HepG2 (cell line): Measurements from ENCODE around the gene ACAA2. TPM values are rescaled to one million over a fixed set of nuclear protein-coding genes. Genes with fewer than 3 reads are reported as not detected.

Experiments
- DNMT1 ChIP-seq: sonication (generic); formaldehyde crosslinking; IDR thresholded peaks from 2 replicates; pipeline ENCODE4 v1.5.1; 2020; ENCODE audit warnings: mild to moderate bottlenecking, missing genetic modification reagents
- FLYWCH1 ChIP-seq: sonication (generic); formaldehyde crosslinking; IDR thresholded peaks from 2 replicates; pipeline ENCODE4 v1.8.1; 2023; ENCODE audit warnings: mild to moderate bottlenecking, missing genetic modification reagents
- GATA4 ChIP-seq: sonication (generic); IDR thresholded peaks from 2 replicates; pipeline ENCODE4 v1.6.1; 2016; ENCODE audit warnings: antibody characterized with exemption, low read depth, borderline replicate concordance
- RNF2 ChIP-seq: fragments of 450-650 bp; conservative IDR thresholded peaks from 2 replicates; pipeline ENCODE4 v1.6.1; 2016; ENCODE audit warnings: low read depth
- SALL2 ChIP-seq: sonication (generic); formaldehyde crosslinking; IDR thresholded peaks from 2 replicates; pipeline ENCODE4 v1.8.1; 2023; ENCODE audit warnings: mild to moderate bottlenecking, missing genetic modification reagents, inconsistent platforms
- SIX1 ChIP-seq: sonication (generic); formaldehyde crosslinking; IDR thresholded peaks from 2 replicates; pipeline ENCODE4 v1.4.0; 2020; ENCODE audit warnings: missing genetic modification reagents, borderline replicate concordance
- SP4 ChIP-seq: sonication (generic); formaldehyde crosslinking; IDR thresholded peaks from 2 replicates; pipeline ENCODE4 v1.8.1; 2023; ENCODE audit warnings: mild to moderate bottlenecking, missing genetic modification reagents
- ZBTB8A ChIP-seq: sonication (generic); formaldehyde crosslinking; IDR thresholded peaks from 2 replicates; pipeline ENCODE4 v1.4.0; 2020; ENCODE audit warnings: mild to moderate bottlenecking, low read depth, missing genetic modification reagents, borderline replicate concordance
- ZFYVE20 ChIP-seq: sonication (generic); formaldehyde crosslinking; IDR thresholded peaks from 2 replicates; pipeline ENCODE4 v1.8.0; 2023; ENCODE audit warnings: low read depth, mild to moderate bottlenecking, moderate library complexity, missing genetic modification reagents, borderline replicate concordance
- ZKSCAN5 ChIP-seq: sonication (generic); formaldehyde crosslinking; IDR thresholded peaks from 2 replicates; pipeline ENCODE4 v1.5.1; 2020; ENCODE audit warnings: mild to moderate bottlenecking, missing genetic modification reagents
- ZNF253 ChIP-seq: sonication (generic); formaldehyde crosslinking; IDR thresholded peaks from 2 replicates; pipeline ENCODE4 v1.8.0; 2022; ENCODE audit warnings: mild to moderate bottlenecking, missing genetic modification reagents, borderline replicate concordance
- ZNF329 ChIP-seq: sonication (generic); formaldehyde crosslinking; IDR thresholded peaks from 2 replicates; pipeline ENCODE4 v1.9.0; 2021; ENCODE audit warnings: low read depth, mild to moderate bottlenecking, missing genetic modification reagents
- ZNF431 ChIP-seq: sonication (generic); formaldehyde crosslinking; IDR thresholded peaks from 2 replicates; pipeline ENCODE4 v1.9.0; 2022; ENCODE audit warnings: missing genetic modification reagents, low read depth, mild to moderate bottlenecking, borderline replicate concordance
- ZNF746 ChIP-seq: sonication (generic); formaldehyde crosslinking; IDR thresholded peaks from 2 replicates; pipeline ENCODE4 v1.8.0; 2022; ENCODE audit warnings: mild to moderate bottlenecking, missing genetic modification reagents
- ZNF768 ChIP-seq: sonication (generic); formaldehyde crosslinking; IDR thresholded peaks from 2 replicates; pipeline ENCODE4 v1.4.0; 2020; ENCODE audit warnings: missing genetic modification reagents
- ZNF792 ChIP-seq: IDR thresholded peaks from 2 replicates; pipeline ENCODE4 v1.6.1; 2016
- polyA plus RNA-seq, 8 experiments: library from polyadenylated mRNA; depleted of rRNA in 3 of 8; stranded (reverse) in 7 of 8; unstranded in 1 of 8; fragments of >200 nt; fragmentation: Illumina TruSeq in 4 of 8; extraction: Trizol in 4 of 8; gene quantifications; 2 replicates each; pipeline versions ENCODE4 v1.2.1 to v1.2.3, GENCODE V29; 2011 to 2016; ENCODE audit warnings: low read depth in 4 of 8, missing spikeins in 1 of 8, mixed read lengths in 1 of 8; ENCODE audit not compliant: insufficient read depth in 1 of 8
- total RNA-seq, 5 experiments: library from RNA; depleted of rRNA; stranded (reverse); fragments of >200 nt; fragmentation: Illumina TruSeq; extraction: Trizol; gene quantifications; 2 replicates each; pipeline ENCODE4 v1.2.3, GENCODE V29; 2016; ENCODE audit warnings: low read depth in 1 of 5
- TF ChIP-seq, protein P1 (sequence below): sonication (generic); formaldehyde crosslinking; conservative IDR thresholded peaks from 2 replicates; pipeline ENCODE4 v1.4.0; 2020; ENCODE audit warnings: missing genetic modification reagents
- TF ChIP-seq, protein P2 (sequence below): sonication (generic); formaldehyde crosslinking; conservative IDR thresholded peaks from 2 replicates; pipeline ENCODE4 v1.8.0; 2022; ENCODE audit warnings: missing genetic modification reagents
- TF ChIP-seq, protein P3 (sequence below): sonication (generic); formaldehyde crosslinking; IDR thresholded peaks from 2 replicates; pipeline ENCODE4 v1.4.0; 2020; ENCODE audit warnings: missing genetic modification reagents
- TF ChIP-seq, protein P4 (sequence below): sonication (generic); formaldehyde crosslinking; IDR thresholded peaks from 2 replicates; pipeline ENCODE4 v1.4.0; 2020; ENCODE audit warnings: missing genetic modification reagents
- TF ChIP-seq, protein P5 (sequence below): sonication (generic); formaldehyde crosslinking; IDR thresholded peaks from 2 replicates; pipeline ENCODE4 v1.4.0; 2020; ENCODE audit warnings: low read depth, mild to moderate bottlenecking, missing genetic modification reagents

Gene ACAA2
- total and polyA plus RNA-seq, 2 of the 13 experiments (the other 11 are each of a cell fraction or from before 2014, with no cell fraction given), result 51.6 to 182 TPM

DNA sequence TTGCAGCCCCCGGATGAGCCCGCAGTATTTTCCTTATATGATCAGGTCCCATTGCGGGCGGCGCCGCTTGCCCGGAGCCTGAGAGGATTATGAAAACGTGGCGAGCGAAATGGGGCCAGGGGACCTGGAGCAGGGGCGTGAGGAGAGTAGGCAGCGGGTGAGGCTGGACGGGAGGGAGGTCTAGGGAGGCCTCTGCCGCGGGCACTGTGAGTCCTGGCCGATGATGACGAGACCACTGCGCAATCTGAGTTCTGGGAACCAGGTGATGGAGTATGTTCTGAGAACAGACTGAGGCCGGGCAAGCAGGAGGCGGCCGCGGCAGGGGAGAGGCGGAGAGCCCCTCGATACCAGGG lies 790 bp upstream of the ACAA2 start (continued):
- TF ChIP-seq, protein P1, sequence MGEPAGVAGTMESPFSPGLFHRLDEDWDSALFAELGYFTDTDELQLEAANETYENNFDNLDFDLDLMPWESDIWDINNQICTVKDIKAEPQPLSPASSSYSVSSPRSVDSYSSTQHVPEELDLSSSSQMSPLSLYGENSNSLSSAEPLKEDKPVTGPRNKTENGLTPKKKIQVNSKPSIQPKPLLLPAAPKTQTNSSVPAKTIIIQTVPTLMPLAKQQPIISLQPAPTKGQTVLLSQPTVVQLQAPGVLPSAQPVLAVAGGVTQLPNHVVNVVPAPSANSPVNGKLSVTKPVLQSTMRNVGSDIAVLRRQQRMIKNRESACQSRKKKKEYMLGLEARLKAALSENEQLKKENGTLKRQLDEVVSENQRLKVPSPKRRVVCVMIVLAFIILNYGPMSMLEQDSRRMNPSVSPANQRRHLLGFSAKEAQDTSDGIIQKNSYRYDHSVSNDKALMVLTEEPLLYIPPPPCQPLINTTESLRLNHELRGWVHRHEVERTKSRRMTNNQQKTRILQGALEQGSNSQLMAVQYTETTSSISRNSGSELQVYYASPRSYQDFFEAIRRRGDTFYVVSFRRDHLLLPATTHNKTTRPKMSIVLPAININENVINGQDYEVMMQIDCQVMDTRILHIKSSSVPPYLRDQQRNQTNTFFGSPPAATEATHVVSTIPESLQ (CRISPR knock-in tag), result no peak
- no peak for TF ChIP-seq ZNF253 (CRISPR knock-in tag)
- TF ChIP-seq, protein P2, sequence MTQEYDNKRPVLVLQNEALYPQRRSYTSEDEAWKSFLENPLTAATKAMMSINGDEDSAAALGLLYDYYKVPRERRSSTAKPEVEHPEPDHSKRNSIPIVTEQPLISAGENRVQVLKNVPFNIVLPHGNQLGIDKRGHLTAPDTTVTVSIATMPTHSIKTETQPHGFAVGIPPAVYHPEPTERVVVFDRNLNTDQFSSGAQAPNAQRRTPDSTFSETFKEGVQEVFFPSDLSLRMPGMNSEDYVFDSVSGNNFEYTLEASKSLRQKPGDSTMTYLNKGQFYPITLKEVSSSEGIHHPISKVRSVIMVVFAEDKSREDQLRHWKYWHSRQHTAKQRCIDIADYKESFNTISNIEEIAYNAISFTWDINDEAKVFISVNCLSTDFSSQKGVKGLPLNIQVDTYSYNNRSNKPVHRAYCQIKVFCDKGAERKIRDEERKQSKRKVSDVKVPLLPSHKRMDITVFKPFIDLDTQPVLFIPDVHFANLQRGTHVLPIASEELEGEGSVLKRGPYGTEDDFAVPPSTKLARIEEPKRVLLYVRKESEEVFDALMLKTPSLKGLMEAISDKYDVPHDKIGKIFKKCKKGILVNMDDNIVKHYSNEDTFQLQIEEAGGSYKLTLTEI (CRISPR knock-in tag), result no peak
- no peak for TF ChIP-seq ZNF768 (CRISPR knock-in tag)
- no peak for TF ChIP-seq ZNF329
- no peak for TF ChIP-seq ZBTB8A (CRISPR knock-in tag)
- no peak for TF ChIP-seq ZNF746
- TF ChIP-seq FLYWCH1 (CRISPR knock-in tag), result no peak
- TF ChIP-seq, protein P3, sequence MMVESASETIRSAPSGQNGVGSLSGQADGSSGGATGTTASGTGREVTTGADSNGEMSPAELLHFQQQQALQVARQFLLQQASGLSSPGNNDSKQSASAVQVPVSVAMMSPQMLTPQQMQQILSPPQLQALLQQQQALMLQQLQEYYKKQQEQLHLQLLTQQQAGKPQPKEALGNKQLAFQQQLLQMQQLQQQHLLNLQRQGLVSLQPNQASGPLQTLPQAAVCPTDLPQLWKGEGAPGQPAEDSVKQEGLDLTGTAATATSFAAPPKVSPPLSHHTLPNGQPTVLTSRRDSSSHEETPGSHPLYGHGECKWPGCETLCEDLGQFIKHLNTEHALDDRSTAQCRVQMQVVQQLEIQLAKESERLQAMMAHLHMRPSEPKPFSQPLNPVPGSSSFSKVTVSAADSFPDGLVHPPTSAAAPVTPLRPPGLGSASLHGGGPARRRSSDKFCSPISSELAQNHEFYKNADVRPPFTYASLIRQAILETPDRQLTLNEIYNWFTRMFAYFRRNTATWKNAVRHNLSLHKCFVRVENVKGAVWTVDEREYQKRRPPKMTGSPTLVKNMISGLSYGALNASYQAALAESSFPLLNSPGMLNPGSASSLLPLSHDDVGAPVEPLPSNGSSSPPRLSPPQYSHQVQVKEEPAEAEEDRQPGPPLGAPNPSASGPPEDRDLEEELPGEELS, result no peak
- TF ChIP-seq RNF2, result no peak
- TF ChIP-seq, protein P4, sequence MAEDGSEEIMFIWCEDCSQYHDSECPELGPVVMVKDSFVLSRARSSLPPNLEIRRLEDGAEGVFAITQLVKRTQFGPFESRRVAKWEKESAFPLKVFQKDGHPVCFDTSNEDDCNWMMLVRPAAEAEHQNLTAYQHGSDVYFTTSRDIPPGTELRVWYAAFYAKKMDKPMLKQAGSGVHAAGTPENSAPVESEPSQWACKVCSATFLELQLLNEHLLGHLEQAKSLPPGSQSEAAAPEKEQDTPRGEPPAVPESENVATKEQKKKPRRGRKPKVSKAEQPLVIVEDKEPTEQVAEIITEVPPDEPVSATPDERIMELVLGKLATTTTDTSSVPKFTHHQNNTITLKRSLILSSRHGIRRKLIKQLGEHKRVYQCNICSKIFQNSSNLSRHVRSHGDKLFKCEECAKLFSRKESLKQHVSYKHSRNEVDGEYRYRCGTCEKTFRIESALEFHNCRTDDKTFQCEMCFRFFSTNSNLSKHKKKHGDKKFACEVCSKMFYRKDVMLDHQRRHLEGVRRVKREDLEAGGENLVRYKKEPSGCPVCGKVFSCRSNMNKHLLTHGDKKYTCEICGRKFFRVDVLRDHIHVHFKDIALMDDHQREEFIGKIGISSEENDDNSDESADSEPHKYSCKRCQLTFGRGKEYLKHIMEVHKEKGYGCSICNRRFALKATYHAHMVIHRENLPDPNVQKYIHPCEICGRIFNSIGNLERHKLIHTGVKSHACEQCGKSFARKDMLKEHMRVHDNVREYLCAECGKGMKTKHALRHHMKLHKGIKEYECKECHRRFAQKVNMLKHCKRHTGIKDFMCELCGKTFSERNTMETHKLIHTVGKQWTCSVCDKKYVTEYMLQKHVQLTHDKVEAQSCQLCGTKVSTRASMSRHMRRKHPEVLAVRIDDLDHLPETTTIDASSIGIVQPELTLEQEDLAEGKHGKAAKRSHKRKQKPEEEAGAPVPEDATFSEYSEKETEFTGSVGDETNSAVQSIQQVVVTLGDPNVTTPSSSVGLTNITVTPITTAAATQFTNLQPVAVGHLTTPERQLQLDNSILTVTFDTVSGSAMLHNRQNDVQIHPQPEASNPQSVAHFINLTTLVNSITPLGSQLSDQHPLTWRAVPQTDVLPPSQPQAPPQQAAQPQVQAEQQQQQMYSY (CRISPR knock-in tag), result peak; percentile 88
- TF ChIP-seq SIX1, result no peak
- no peak for TF ChIP-seq DNMT1
- no peak for TF ChIP-seq ZNF792
- TF ChIP-seq, protein P5, sequence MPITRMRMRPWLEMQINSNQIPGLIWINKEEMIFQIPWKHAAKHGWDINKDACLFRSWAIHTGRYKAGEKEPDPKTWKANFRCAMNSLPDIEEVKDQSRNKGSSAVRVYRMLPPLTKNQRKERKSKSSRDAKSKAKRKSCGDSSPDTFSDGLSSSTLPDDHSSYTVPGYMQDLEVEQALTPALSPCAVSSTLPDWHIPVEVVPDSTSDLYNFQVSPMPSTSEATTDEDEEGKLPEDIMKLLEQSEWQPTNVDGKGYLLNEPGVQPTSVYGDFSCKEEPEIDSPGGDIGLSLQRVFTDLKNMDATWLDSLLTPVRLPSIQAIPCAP (CRISPR knock-in tag), result no peak
- TF ChIP-seq GATA4, result no peak
- no peak for TF ChIP-seq ZKSCAN5 (CRISPR knock-in tag)
- TF ChIP-seq ZNF431, result no peak
- 0 out of 2 replicates have a peak, but pooled peaks have one; percentile 6 for TF ChIP-seq SP4
- TF ChIP-seq ZFYVE20, result 0 out of 2 replicates have a peak, but pooled peaks have one; percentile 56
- no peak for TF ChIP-seq SALL2 (CRISPR knock-in tag)
